WTC11 (cell line): ENCODE data around the gene PGP.
A peak's percentile ranks its signal among the peaks of the same experiment; 100 is the strongest.

Source experiments
- ELF4 ChIP-seq: sonication (generic); formaldehyde crosslinking; IDR thresholded peaks from 2 replicates; pipeline ENCODE4 v1.8.1; 2022; ENCODE audit warnings: low read depth, mild to moderate bottlenecking, moderate library complexity, missing genetic modification reagents
- ESRRA ChIP-seq: sonication (generic); formaldehyde crosslinking; IDR thresholded peaks from 2 replicates; pipeline ENCODE4 v1.8.1; 2022; ENCODE audit warnings: mild to moderate bottlenecking, missing genetic modification reagents, borderline replicate concordance
- FOXP1 ChIP-seq: sonication (generic); formaldehyde crosslinking; IDR thresholded peaks from 2 replicates; pipeline ENCODE4 v1.8.0; 2022; ENCODE audit warnings: missing genetic modification reagents, mild to moderate bottlenecking, moderate library complexity, borderline replicate concordance
- JUN ChIP-seq: sonication (generic); formaldehyde crosslinking; IDR thresholded peaks from 2 replicates; pipeline ENCODE4 v1.8.0; 2023; ENCODE audit warnings: mild to moderate bottlenecking, missing genetic modification reagents
- SMAD4 ChIP-seq: sonication (generic); formaldehyde crosslinking; IDR thresholded peaks from 2 replicates; pipeline ENCODE4 v1.8.0; 2022; ENCODE audit warnings: mild to moderate bottlenecking, missing genetic modification reagents
- SP1 ChIP-seq: sonication (generic); formaldehyde crosslinking; conservative IDR thresholded peaks from 2 replicates; pipeline ENCODE4 v1.8.1; 2022; ENCODE audit warnings: missing genetic modification reagents
- ZNF416 ChIP-seq: fragments of 250-450 bp; sonication (Bioruptor Pico); IDR thresholded peaks from 2 replicates; pipeline ENCODE4 v1.9.0; 2021; ENCODE audit warnings: mild to moderate bottlenecking, inconsistent platforms
- TF ChIP-seq, protein P1 (sequence below): fragments of 200-600 bp; IDR thresholded peaks from 2 replicates; pipeline ENCODE4 v1.8.0; 2022; ENCODE audit warnings: antibody characterized with exemption
- TF ChIP-seq, protein P2 (sequence below): sonication (generic); formaldehyde crosslinking; IDR thresholded peaks from 2 replicates; pipeline ENCODE4 v1.8.1; 2022; ENCODE audit warnings: low read depth, missing genetic modification reagents, borderline replicate concordance
- TF ChIP-seq, protein P3 (sequence below): sonication (generic); formaldehyde crosslinking; IDR thresholded peaks from 2 replicates; pipeline ENCODE4 v1.8.0; 2023; ENCODE audit warnings: missing genetic modification reagents, mild to moderate bottlenecking, borderline replicate concordance
- TF ChIP-seq, protein P4 (sequence below): sonication (generic); formaldehyde crosslinking; IDR thresholded peaks from 2 replicates; pipeline ENCODE4 v1.8.1; 2022; ENCODE audit warnings: mild to moderate bottlenecking, moderate library complexity, missing genetic modification reagents

DNA sequence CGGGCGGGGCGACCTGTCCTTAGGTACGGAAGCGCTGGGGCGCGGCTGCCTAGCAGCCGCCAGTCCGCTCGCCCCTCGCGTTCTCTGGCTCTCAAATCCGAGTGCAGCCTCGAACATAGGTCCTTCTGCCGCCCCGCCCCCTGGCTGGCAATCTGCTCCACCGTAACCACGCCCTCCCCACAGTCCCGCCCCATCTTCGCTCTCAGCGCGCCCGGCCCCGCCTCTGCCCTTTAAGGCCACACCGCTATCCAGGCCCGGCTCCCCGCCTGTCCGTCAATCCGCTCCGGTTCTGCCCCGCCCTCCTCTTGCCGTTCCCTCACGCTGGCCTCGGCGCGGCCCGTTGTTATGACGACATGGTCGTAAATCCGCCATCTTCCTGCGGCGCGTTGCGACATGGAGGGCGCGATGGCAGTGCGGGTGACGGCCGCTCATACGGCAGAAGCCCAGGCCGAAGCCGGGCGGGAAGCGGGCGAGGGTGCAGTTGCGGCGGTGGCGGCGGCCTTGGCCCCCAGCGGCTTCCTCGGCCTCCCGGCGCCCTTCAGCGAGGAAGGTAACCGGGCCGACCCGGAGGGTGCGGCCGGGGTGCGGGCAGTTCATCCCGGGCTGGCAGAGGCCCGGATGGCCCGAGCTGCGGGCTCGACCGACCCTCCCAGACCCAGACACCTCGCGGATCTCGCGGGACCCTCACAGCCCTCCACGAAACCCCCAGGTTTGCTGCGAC, 8.7 kb upstream of the PGP start, which contains the start of gene E4F1:
- TF ChIP-seq SP1 (CRISPR knock-in tag) (peak; percentile 83), ELF4 (no peak), FOXP1 (no peak; the same call in 1 of the 2 replicates), SMAD4 (CRISPR knock-in tag) (no peak), JUN (peak; percentile 42; the same call in 1 of the 2 replicates), ESRRA (CRISPR knock-in tag) (no peak), ZNF416 (CRISPR knock-in tag) (peak; percentile 87)
- TF ChIP-seq, protein P1, sequence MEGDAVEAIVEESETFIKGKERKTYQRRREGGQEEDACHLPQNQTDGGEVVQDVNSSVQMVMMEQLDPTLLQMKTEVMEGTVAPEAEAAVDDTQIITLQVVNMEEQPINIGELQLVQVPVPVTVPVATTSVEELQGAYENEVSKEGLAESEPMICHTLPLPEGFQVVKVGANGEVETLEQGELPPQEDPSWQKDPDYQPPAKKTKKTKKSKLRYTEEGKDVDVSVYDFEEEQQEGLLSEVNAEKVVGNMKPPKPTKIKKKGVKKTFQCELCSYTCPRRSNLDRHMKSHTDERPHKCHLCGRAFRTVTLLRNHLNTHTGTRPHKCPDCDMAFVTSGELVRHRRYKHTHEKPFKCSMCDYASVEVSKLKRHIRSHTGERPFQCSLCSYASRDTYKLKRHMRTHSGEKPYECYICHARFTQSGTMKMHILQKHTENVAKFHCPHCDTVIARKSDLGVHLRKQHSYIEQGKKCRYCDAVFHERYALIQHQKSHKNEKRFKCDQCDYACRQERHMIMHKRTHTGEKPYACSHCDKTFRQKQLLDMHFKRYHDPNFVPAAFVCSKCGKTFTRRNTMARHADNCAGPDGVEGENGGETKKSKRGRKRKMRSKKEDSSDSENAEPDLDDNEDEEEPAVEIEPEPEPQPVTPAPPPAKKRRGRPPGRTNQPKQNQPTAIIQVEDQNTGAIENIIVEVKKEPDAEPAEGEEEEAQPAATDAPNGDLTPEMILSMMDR: no peak
- TF ChIP-seq, protein P2, sequence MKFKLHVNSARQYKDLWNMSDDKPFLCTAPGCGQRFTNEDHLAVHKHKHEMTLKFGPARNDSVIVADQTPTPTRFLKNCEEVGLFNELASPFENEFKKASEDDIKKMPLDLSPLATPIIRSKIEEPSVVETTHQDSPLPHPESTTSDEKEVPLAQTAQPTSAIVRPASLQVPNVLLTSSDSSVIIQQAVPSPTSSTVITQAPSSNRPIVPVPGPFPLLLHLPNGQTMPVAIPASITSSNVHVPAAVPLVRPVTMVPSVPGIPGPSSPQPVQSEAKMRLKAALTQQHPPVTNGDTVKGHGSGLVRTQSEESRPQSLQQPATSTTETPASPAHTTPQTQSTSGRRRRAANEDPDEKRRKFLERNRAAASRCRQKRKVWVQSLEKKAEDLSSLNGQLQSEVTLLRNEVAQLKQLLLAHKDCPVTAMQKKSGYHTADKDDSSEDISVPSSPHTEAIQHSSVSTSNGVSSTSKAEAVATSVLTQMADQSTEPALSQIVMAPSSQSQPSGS (CRISPR knock-in tag): no peak
- TF ChIP-seq, protein P3, sequence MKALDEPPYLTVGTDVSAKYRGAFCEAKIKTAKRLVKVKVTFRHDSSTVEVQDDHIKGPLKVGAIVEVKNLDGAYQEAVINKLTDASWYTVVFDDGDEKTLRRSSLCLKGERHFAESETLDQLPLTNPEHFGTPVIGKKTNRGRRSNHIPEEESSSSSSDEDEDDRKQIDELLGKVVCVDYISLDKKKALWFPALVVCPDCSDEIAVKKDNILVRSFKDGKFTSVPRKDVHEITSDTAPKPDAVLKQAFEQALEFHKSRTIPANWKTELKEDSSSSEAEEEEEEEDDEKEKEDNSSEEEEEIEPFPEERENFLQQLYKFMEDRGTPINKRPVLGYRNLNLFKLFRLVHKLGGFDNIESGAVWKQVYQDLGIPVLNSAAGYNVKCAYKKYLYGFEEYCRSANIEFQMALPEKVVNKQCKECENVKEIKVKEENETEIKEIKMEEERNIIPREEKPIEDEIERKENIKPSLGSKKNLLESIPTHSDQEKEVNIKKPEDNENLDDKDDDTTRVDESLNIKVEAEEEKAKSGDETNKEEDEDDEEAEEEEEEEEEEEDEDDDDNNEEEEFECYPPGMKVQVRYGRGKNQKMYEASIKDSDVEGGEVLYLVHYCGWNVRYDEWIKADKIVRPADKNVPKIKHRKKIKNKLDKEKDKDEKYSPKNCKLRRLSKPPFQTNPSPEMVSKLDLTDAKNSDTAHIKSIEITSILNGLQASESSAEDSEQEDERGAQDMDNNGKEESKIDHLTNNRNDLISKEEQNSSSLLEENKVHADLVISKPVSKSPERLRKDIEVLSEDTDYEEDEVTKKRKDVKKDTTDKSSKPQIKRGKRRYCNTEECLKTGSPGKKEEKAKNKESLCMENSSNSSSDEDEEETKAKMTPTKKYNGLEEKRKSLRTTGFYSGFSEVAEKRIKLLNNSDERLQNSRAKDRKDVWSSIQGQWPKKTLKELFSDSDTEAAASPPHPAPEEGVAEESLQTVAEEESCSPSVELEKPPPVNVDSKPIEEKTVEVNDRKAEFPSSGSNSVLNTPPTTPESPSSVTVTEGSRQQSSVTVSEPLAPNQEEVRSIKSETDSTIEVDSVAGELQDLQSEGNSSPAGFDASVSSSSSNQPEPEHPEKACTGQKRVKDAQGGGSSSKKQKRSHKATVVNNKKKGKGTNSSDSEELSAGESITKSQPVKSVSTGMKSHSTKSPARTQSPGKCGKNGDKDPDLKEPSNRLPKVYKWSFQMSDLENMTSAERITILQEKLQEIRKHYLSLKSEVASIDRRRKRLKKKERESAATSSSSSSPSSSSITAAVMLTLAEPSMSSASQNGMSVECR (CRISPR knock-in tag): peak; percentile 60; the same call in 1 of the 2 replicates
- TF ChIP-seq, protein P4, sequence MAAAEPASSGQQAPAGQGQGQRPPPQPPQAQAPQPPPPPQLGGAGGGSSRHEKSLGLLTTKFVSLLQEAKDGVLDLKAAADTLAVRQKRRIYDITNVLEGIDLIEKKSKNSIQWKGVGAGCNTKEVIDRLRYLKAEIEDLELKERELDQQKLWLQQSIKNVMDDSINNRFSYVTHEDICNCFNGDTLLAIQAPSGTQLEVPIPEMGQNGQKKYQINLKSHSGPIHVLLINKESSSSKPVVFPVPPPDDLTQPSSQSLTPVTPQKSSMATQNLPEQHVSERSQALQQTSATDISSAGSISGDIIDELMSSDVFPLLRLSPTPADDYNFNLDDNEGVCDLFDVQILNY (CRISPR knock-in tag): peak; percentile 76
